ENCODE results near the gene CTXN1. TPM values are rescaled to one million over a fixed set of nuclear protein-coding genes. Genes with fewer than 3 reads are reported as not detected.
A peak's percentile ranks its signal among the peaks of the same experiment; 100 is the strongest.

Gene CTXN1
- total and polyA plus RNA-seq, 2 donors (not counting 3 experiments of a cell fraction or from before 2014, with no cell fraction given), result 16.0 to 27.6 TPM

GRCh38 chr19:7925171-7925851, 624 bp downstream of the CTXN1 start:
- DNase-seq (ENCODE audit: low read depth, low spot score), result peak; percentile 79
- Histone ChIP-seq H2AFZ (ENCODE audit: low read depth, low read length) (peak overlapping the region; percentile 60), H3K4me3 (replicated peaks in 1 of 3; ENCODE audit: insufficient read depth in 1 of 3, low read depth in 1 of 3, low read length in 3 of 3) (peak overlapping the region in 2 of 3 experiments; percentile 18 to 29), H3K9me1 (replicated peaks; ENCODE audit: control insufficient read depth, extremely low read depth, insufficient read depth, low read length) (no peaks in the 10 kb centered on the region), H3K27ac (ENCODE audit: insufficient read depth, low read depth, low read length) (no peak overlapping the region), H3K9me3 (replicated peaks; ENCODE audit: control insufficient read depth, insufficient read depth, low read length) (no peaks in the 10 kb centered on the region), H3K79me2 (ENCODE audit: control insufficient read depth, insufficient read depth, low read length) (no peaks in the 10 kb centered on the region), H3K4me2 (ENCODE audit: insufficient read depth, low read length) (peak overlapping the region; percentile 14), H3K36me3 (ENCODE audit: control insufficient read depth in 2 of 2, extremely low read depth in 1 of 2, insufficient read depth in 2 of 2, low read length in 2 of 2) (peaks cover 0 to 5% of the 10 kb centered on the region in 2 experiments), H4K20me1 (replicated peaks; ENCODE audit: control insufficient read depth, extremely low read depth, insufficient read depth, low read length) (no peaks in the 10 kb centered on the region), H3K9ac (replicated peaks; ENCODE audit: extremely low read depth, insufficient read depth, low read length) (no peak overlapping the region), H3K4me1 (ENCODE audit: control insufficient read depth, extremely low read depth, insufficient read depth, low read length) (peaks cover 28% of the 10 kb centered on the region), H3K27me3 (ENCODE audit: control insufficient read depth in 2 of 2, insufficient read depth in 2 of 2, low read length in 2 of 2) (no peaks in the 10 kb centered on the region)
- BruUV-seq (replicated peaks), result no TSS peak
- ChIA-PET POLR2A (no interaction called here), CTCF (no interaction called here)
- peak; percentile 29 for TF ChIP-seq POLR2AphosphoS5 (IDR thresholded peaks at IDR 0.05; ENCODE audit: insufficient read depth, low read depth, low read length)
- peak; percentile 95 to 96 for TF ChIP-seq CTCF (IDR thresholded peaks at IDR 0.05; ENCODE audit: extremely low read depth in 1 of 2, insufficient read depth in 1 of 2, low read depth in 1 of 2, low read length in 2 of 2)
- no peak for TF ChIP-seq POLR2A (IDR thresholded peaks at IDR 0.05; ENCODE audit: low read depth, low read length)
- TF ChIP-seq MAX (IDR thresholded peaks at IDR 0.05; ENCODE audit: insufficient read depth, insufficient read length), result peak; percentile 95
- TF ChIP-seq FOS (IDR thresholded peaks at IDR 0.05; ENCODE audit: borderline replicate concordance, insufficient read depth, low read length), result no peak
- no peak for TF ChIP-seq EZH2 (IDR thresholded peaks at IDR 0.05; ENCODE audit: borderline replicate concordance, low read depth, low read length, severe bottlenecking)
- TF ChIP-seq MYC (IDR thresholded peaks at IDR 0.05; ENCODE audit: low read depth, low read length), result peak; percentile 80
- TF ChIP-seq JUN (IDR thresholded peaks at IDR 0.05; ENCODE audit: borderline replicate concordance, insufficient read depth, insufficient read length, low read depth), result no peak
- TF ChIP-seq GATA2 (IDR thresholded peaks at IDR 0.05; ENCODE audit: insufficient read depth, insufficient read length, low read depth, low read length), result no peak
- dilution Hi-C loops (cut with MboI; ENCODE audit: extremely low pct_ligation_motif_present, low sequenced_read_pairs) (no loop called here), intact Hi-C loops (cut with micrococcal nuclease) (loop anchor here (1.0 kb wide), 1 partner anchor 72 kb away; no protein-coding TSS in a partner anchor)
- peak; percentile 56 for FAIRE-seq
